ENCODE measurements around the gene SLC8A1.

DNA sequence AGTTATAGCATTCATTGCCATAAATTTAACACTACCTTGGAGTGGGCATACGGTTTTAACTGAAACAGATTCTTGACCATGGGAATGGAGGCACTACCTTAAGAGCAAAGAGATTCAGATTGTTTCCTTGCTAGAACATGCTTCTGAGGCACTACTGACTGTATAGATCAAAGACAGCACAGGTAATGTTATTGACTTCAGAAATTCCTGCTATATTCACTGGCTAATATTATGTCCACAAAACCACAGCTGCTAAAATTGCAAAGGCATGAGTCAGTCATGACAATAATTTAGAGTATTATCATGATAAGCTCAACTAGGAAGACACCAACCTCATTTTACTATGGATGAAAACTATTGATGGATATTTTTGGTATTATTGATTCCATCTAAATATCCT, 39.4 kb downstream of the SLC8A1 start:
- TF ChIP-seq, protein P1, sequence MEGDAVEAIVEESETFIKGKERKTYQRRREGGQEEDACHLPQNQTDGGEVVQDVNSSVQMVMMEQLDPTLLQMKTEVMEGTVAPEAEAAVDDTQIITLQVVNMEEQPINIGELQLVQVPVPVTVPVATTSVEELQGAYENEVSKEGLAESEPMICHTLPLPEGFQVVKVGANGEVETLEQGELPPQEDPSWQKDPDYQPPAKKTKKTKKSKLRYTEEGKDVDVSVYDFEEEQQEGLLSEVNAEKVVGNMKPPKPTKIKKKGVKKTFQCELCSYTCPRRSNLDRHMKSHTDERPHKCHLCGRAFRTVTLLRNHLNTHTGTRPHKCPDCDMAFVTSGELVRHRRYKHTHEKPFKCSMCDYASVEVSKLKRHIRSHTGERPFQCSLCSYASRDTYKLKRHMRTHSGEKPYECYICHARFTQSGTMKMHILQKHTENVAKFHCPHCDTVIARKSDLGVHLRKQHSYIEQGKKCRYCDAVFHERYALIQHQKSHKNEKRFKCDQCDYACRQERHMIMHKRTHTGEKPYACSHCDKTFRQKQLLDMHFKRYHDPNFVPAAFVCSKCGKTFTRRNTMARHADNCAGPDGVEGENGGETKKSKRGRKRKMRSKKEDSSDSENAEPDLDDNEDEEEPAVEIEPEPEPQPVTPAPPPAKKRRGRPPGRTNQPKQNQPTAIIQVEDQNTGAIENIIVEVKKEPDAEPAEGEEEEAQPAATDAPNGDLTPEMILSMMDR (IDR thresholded peaks at IDR 0.05 in 4 of 5, conservative IDR thresholded peaks at IDR 0.05 in 1 of 5), result no peak
- TF ChIP-seq POLR2A (IDR thresholded peaks at IDR 0.05), result no peak
